Cardiac muscle cell (in vitro differentiated cells and primary cell): ENCODE measurements around the gene RARG. TPM values are rescaled to one million over a fixed set of nuclear protein-coding genes. Genes with fewer than 3 reads are reported as not detected.

ENCODE experiments used
- DNase-seq, 2 donors: peaks; one replicate each; pipeline versions ENCODE4 v3.0.0 to v3.0.0-alpha.2; 2010 to 2017; ENCODE audit warnings: low read depth in 1 of 2, low spot score in 1 of 2
- H3K27ac ChIP-seq: fragments of 200-600 bp; sonication (generic); 2 replicates; pipeline ENCODE4 v1.5.1; 2016
- H3K27me3 ChIP-seq: fragments of 200-600 bp; sonication (generic); 2 replicates; pipeline ENCODE4 v1.6.0; 2016; ENCODE audit warnings: control low read depth
- H3K36me3 ChIP-seq: fragments of 200-600 bp; sonication (generic); 2 replicates; pipeline ENCODE4 v1.5.1; 2016; ENCODE audit warnings: control low read depth
- H3K4me1 ChIP-seq: fragments of 200-600 bp; sonication (generic); 2 replicates; pipeline ENCODE4 v1.8.1; 2017; ENCODE audit warnings: low read depth, mild to moderate bottlenecking, mixed run types
- H3K4me3 ChIP-seq: fragments of 200-600 bp; sonication (generic); 2 replicates; pipeline ENCODE4 v1.5.1; 2016; ENCODE audit warnings: mild to moderate bottlenecking
- H3K9me3 ChIP-seq: fragments of 200-600 bp; sonication (generic); 2 replicates; pipeline ENCODE4 v1.5.1; 2017; ENCODE audit warnings: low read depth, mild to moderate bottlenecking, control low read depth
- CTCF ChIP-seq: IDR thresholded peaks from 2 replicates; pipeline ENCODE4 v1.5.1; 2012; ENCODE audit warnings: low read depth, mild to moderate bottlenecking, low read length
- polyA plus RNA-seq: library from polyadenylated mRNA; unstranded; fragments of >200 nt; fragmentation: Nextera tagmentation; extraction: Ambion mirVana; gene quantifications from 2 replicates; pipeline ENCODE4 v1.2.1, GENCODE V29; 2016
- total RNA-seq: library from RNA; depleted of rRNA; stranded (reverse); fragments of >200 nt; gene quantifications from 2 replicates; pipeline ENCODE4 v1.2.3, GENCODE V29; 2016

RARG gene
- total and polyA plus RNA-seq, 2 experiments from 2014 or later, result 13.0 to 30.4 TPM

- no peaks in the 10 kb centered on the region for H3K9me3 ChIP-seq
- H3K27me3 ChIP-seq, result no peaks in the 10 kb centered on the region
- H3K36me3 ChIP-seq, result no peaks in the 10 kb centered on the region
- no peak overlapping the region for H3K27ac ChIP-seq
- no peak for TF ChIP-seq CTCF
- H3K4me1 ChIP-seq, result peaks cover 4% of the 10 kb centered on the region
- no peak overlapping the region for H3K4me3 ChIP-seq
- no peak for DNase-seq
These were observed 33.8 kb upstream of the RARG start for GRCh38 chr12:53265783-53266182.

GRCh38 chr12:53259891-53260290 lies 27.9 kb upstream of the RARG start:
- H3K36me3 ChIP-seq, result no peaks in the 10 kb centered on the region
- TF ChIP-seq CTCF, result no peak

GRCh38 chr12:53258541-53259539 lies 26.8 kb upstream of the RARG start:
- Histone ChIP-seq H3K9me3 (no peaks in the 10 kb centered on the region), H3K4me1 (no peaks in the 10 kb centered on the region), H3K4me3 (no peak overlapping the region), H3K27ac (no peak overlapping the region), H3K36me3 (no peaks in the 10 kb centered on the region), H3K27me3 (no peaks in the 10 kb centered on the region)
- DNase-seq, result no peak
- no peak for TF ChIP-seq CTCF

More at GRCh38 chr12:53259891-53260290, 27.9 kb upstream of the RARG start:
- no peaks in the 10 kb centered on the region for H3K4me1 ChIP-seq
- DNase-seq, result no peak
- no peak overlapping the region for H3K27ac ChIP-seq
- H3K27me3 ChIP-seq, result no peaks in the 10 kb centered on the region
- H3K9me3 ChIP-seq, result no peaks in the 10 kb centered on the region
- H3K4me3 ChIP-seq, result no peak overlapping the region

GRCh38 chr12:53255996-53256395 lies 24.0 kb upstream of the RARG start:
- Histone ChIP-seq H3K27me3 (no peaks in the 10 kb centered on the region), H3K27ac (no peak overlapping the region), H3K4me3 (no peak overlapping the region), H3K36me3 (no peaks in the 10 kb centered on the region), H3K4me1 (peaks cover 13% of the 10 kb centered on the region), H3K9me3 (no peaks in the 10 kb centered on the region)
- DNase-seq, result no peak
- no peak for TF ChIP-seq CTCF

- no peak overlapping the region for H3K4me3 ChIP-seq
- no peak for DNase-seq
- H3K9me3 ChIP-seq, result no peaks in the 10 kb centered on the region
- H3K4me1 ChIP-seq, result peaks cover 15% of the 10 kb centered on the region
- no peak overlapping the region for H3K27ac ChIP-seq
- no peaks in the 10 kb centered on the region for H3K36me3 ChIP-seq
- H3K27me3 ChIP-seq, result no peaks in the 10 kb centered on the region
- TF ChIP-seq CTCF, result no peak
These were observed 23.0 kb upstream of the RARG start for GRCh38 chr12:53254816-53255545.
